Activated effector memory CD4-positive, alpha-beta T cell treated with Interleukin-2 at 50 U/mL for 16 hours (primary cell): Measurements from ENCODE around the gene CCDC97.
"Not testable (repeated sequence)": the region's sequence is repeated elsewhere in the genome, so short reads cannot be mapped to it uniquely, and the experiment has no call there.

Source experiments
- DNase-seq: peaks from one replicate; pipeline ENCODE4 v3.0.0-alpha.2; 2020

The CCDC97 gene

DNA sequence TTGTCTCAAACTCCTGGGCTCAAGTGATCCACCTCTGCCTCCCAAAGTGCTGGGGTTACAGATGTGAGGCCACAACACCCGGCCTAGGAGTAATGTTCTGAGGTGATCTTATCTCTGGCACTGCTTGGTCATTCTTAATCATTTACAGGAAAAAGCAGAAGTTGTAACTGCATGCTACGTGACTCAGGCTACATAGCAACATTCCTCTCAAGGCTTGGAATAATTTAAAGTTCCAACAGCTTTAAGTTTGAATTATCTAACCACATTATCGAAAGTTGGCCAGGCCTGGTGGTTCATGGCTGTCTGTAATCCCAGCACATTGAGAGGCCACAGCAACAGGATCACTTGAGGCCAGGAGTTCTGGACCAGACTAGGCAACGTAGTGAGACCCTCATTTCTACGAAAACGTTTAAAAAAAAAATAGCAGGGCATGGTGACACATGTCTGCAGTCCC, 57.9 kb downstream of the CCDC97 start:
- no peak for DNase-seq

- no peak for DNase-seq
Measured at GRCh38 chr19:41369769-41370168, 59.8 kb downstream of the CCDC97 start.

GRCh38 chr19:41371119-41371518, 61.1 kb downstream of the CCDC97 start:
- DNase-seq, result not testable (repeated sequence)

DNA sequence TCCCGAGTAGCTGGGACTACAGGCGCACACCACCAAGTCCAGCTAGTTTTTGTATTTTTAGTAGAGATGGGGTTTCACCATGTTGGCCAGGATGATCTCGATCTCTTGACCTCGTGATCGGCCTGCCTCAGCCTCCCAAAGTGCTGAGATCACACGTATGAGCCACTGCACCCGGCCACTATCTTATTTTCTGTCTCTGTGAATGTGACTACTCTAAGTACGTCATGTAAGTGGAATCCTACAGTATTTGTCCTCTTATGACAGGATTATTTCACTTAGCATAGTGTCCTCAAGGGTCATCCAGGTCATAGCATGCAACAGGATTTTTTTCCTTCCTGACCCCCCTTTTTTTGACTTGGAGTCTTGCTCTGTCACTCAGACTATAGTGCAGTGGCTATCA, 61.6 kb downstream of the CCDC97 start:
- no peak for DNase-seq

GRCh38 chr19:41372501-41372900, 62.5 kb downstream of the CCDC97 start:
- no peak for DNase-seq

- DNase-seq, result no peak
Measured at GRCh38 chr19:41373993-41374392, 64.0 kb downstream of the CCDC97 start.
